ENCODE results near the gene RAP1B.

RAP1B gene

GRCh38 chr12:68641138-68641537 lies 30.4 kb downstream of the RAP1B start:
- Histone ChIP-seq H3K27ac (peak overlapping the region in 9 of 11 experiments; percentile 4 to 55 (median 28); a peak in 13 of 22 replicates), H3K27me3 (no peaks in the 10 kb centered on the region), H3K4me2 (peak overlapping the region; percentile 51 to 88 (median 74)), H3K9me3 (replicated peaks in 1 of 11) (no peaks in the 10 kb centered on the region), H3K4me3 (peak overlapping the region in 3 of 10 experiments; percentile 7 to 11 (median 10); a peak in 3 of 20 replicates), H4K20me1 (peaks cover 76 to 100% (median 98%) of the 10 kb centered on the region in 11 experiments), H3K36me3 (peaks cover 27 to 69% (median 41%) of the 10 kb centered on the region in 11 experiments), H3K9ac (peak overlapping the region in 10 of 11 experiments; percentile 15 to 68 (median 44); a peak in 15 of 22 replicates), H3K4me1 (peaks cover 46 to 81% (median 53%) of the 10 kb centered on the region in 10 experiments)
- TF ChIP-seq Cebpa-rat (IDR thresholded peaks at IDR 0.05) = no peak

GRCh38 chr12:68646484-68646883 lies 35.8 kb downstream of the RAP1B start:
- H3K27me3 ChIP-seq = no peaks in the 10 kb centered on the region
- TF ChIP-seq Cebpa-rat (IDR thresholded peaks at IDR 0.05) = no peak
- peaks cover 73 to 100% (median 96%) of the 10 kb centered on the region in 11 experiments for H4K20me1 ChIP-seq
- H3K9me3 ChIP-seq (replicated peaks in 1 of 11) = no peaks in the 10 kb centered on the region
- peaks cover 0 to 48% (median 0%) of the 10 kb centered on the region in 10 experiments; a peak in 8 of 20 replicates for H3K4me1 ChIP-seq
- H3K9ac ChIP-seq = no peak overlapping the region
- H3K4me2 ChIP-seq = peak overlapping the region in 2 of 11 experiments; percentile 9 to 42; a peak in 1 of 22 replicates
- H3K27ac ChIP-seq = no peak overlapping the region
- H3K4me3 ChIP-seq = no peak overlapping the region
- H3K36me3 ChIP-seq = peaks cover 66 to 91% (median 80%) of the 10 kb centered on the region in 11 experiments

- TF ChIP-seq Cebpa-rat (IDR thresholded peaks at IDR 0.05) = no peak
- Histone ChIP-seq H3K27me3 (no peaks in the 10 kb centered on the region), H4K20me1 (peaks cover 69 to 100% (median 86%) of the 10 kb centered on the region in 11 experiments), H3K4me2 (peak overlapping the region in 1 of 11 experiments; percentile 42; a peak in 1 of 22 replicates), H3K9me3 (replicated peaks in 1 of 11) (no peaks in the 10 kb centered on the region), H3K9ac (no peak overlapping the region), H3K4me3 (no peak overlapping the region), H3K27ac (peak overlapping the region in 1 of 11 experiments; percentile 17; a peak in 1 of 22 replicates), H3K4me1 (peaks cover 0 to 38% (median 0%) of the 10 kb centered on the region in 10 experiments; a peak in 4 of 20 replicates), H3K36me3 (peaks cover 74 to 92% (median 82%) of the 10 kb centered on the region in 11 experiments)
Measured at GRCh38 chr12:68647507-68647906, 36.8 kb downstream of the RAP1B start.

- Histone ChIP-seq H3K4me2 (peak overlapping the region in 1 of 11 experiments; percentile 7; a peak in 1 of 22 replicates), H3K4me1 (peaks cover 0 to 33% (median 0%) of the 10 kb centered on the region in 10 experiments; a peak in 4 of 20 replicates), H3K36me3 (peaks cover 75 to 93% (median 83%) of the 10 kb centered on the region in 11 experiments), H3K9ac (no peak overlapping the region; a peak in 1 of 22 replicates), H3K27ac (0 out of 22 replicates have a peak overlapping the region, but pooled peaks of 1 of the 11 experiments have one; percentile 17), H4K20me1 (peaks cover 65 to 100% (median 85%) of the 10 kb centered on the region in 11 experiments), H3K9me3 (replicated peaks in 1 of 11) (no peaks in the 10 kb centered on the region), H3K4me3 (no peak overlapping the region), H3K27me3 (no peaks in the 10 kb centered on the region)
- TF ChIP-seq Cebpa-rat (IDR thresholded peaks at IDR 0.05) = no peak
Measured at GRCh38 chr12:68648179-68648578, 37.5 kb downstream of the RAP1B start.

- Histone ChIP-seq H4K20me1 (peaks cover 0 to 84% (median 0%) of the 10 kb centered on the region in 11 experiments; a peak in 5 of 22 replicates), H3K4me2 (peak overlapping the region in 6 of 11 experiments; percentile 58 to 81 (median 66); a peak in 9 of 22 replicates), H3K27me3 (no peaks in the 10 kb centered on the region), H3K4me3 (no peak overlapping the region), H3K9me3 (replicated peaks in 1 of 11) (no peaks in the 10 kb centered on the region), H3K27ac (peak overlapping the region in 1 of 11 experiments; percentile 55; a peak in 1 of 22 replicates), H3K4me1 (peaks cover 12 to 60% (median 38%) of the 10 kb centered on the region in 10 experiments; a peak in 19 of 20 replicates), H3K9ac (no peak overlapping the region), H3K36me3 (peaks cover 26 to 59% (median 37%) of the 10 kb centered on the region in 11 experiments)
- TF ChIP-seq Cebpa-rat (IDR thresholded peaks at IDR 0.05) = no peak
Measured at GRCh38 chr12:68665016-68665569, 54.4 kb downstream of the RAP1B start.

- peaks cover 0 to 62% (median 0%) of the 10 kb centered on the region in 11 experiments; a peak in 4 of 22 replicates for H4K20me1 ChIP-seq
- H3K9ac ChIP-seq = no peak overlapping the region
- H3K4me2 ChIP-seq = 0 out of 22 replicates have a peak overlapping the region, but pooled peaks of 1 of the 11 experiments have one; percentile 2
- H3K4me1 ChIP-seq = peaks cover 12 to 58% (median 36%) of the 10 kb centered on the region in 10 experiments; a peak in 19 of 20 replicates
- H3K9me3 ChIP-seq (replicated peaks in 1 of 11) = no peaks in the 10 kb centered on the region
- no peak overlapping the region for H3K27ac ChIP-seq
- TF ChIP-seq Cebpa-rat (IDR thresholded peaks at IDR 0.05) = no peak
- H3K36me3 ChIP-seq = peaks cover 9 to 39% (median 20%) of the 10 kb centered on the region in 11 experiments; a peak in 14 of 22 replicates
- H3K27me3 ChIP-seq = no peaks in the 10 kb centered on the region
- no peak overlapping the region for H3K4me3 ChIP-seq
Measured at GRCh38 chr12:68667291-68667690, 56.6 kb downstream of the RAP1B start.

- Histone ChIP-seq H3K27me3 (no peaks in the 10 kb centered on the region), H3K9ac (no peak overlapping the region), H3K4me3 (no peak overlapping the region), H3K4me1 (peaks cover 10 to 51% (median 31%) of the 10 kb centered on the region in 10 experiments; a peak in 19 of 20 replicates), H4K20me1 (peaks cover 0 to 56% (median 0%) of the 10 kb centered on the region in 11 experiments; a peak in 4 of 22 replicates), H3K9me3 (replicated peaks in 1 of 11) (no peaks in the 10 kb centered on the region), H3K36me3 (peaks cover 5 to 33% (median 14%) of the 10 kb centered on the region in 11 experiments; a peak in 14 of 22 replicates), H3K4me2 (0 out of 22 replicates have a peak overlapping the region, but pooled peaks of 1 of the 11 experiments have one; percentile 2), H3K27ac (no peak overlapping the region)
- no peak for TF ChIP-seq Cebpa-rat (IDR thresholded peaks at IDR 0.05)
Measured at GRCh38 chr12:68667896-68668295, 57.2 kb downstream of the RAP1B start.

- no peak overlapping the region for H3K4me2 ChIP-seq
Measured at GRCh38 chr12:68671179-68671578, 60.5 kb downstream of the RAP1B start.

GRCh38 chr12:68673788-68674187 lies 63.1 kb downstream of the RAP1B start:
- peak overlapping the region in 3 of 11 experiments; percentile 0 to 14 (median 13); a peak in 1 of 22 replicates for H3K4me2 ChIP-seq
- H3K36me3 ChIP-seq = no peaks in the 10 kb centered on the region
- H3K9ac ChIP-seq = no peak overlapping the region
- no peak overlapping the region for H3K4me3 ChIP-seq
- 0 out of 22 replicates have a peak, but pooled peaks cover 0 to under 1% (median 0%) of the 10 kb centered on the region in 11 experiments for H4K20me1 ChIP-seq
- peaks cover 12 to 39% (median 20%) of the 10 kb centered on the region in 10 experiments for H3K4me1 ChIP-seq
- no peaks in the 10 kb centered on the region for H3K27me3 ChIP-seq
- no peak overlapping the region for H3K27ac ChIP-seq
- TF ChIP-seq Cebpa-rat (IDR thresholded peaks at IDR 0.05) = no peak
- H3K9me3 ChIP-seq (replicated peaks in 1 of 11) = no peaks in the 10 kb centered on the region

More at GRCh38 chr12:68671179-68671578, 60.5 kb downstream of the RAP1B start:
- Histone ChIP-seq H3K9me3 (replicated peaks in 1 of 11) (no peaks in the 10 kb centered on the region), H3K36me3 (peaks cover 0 to 4% (median 0%) of the 10 kb centered on the region in 11 experiments; a peak in 4 of 22 replicates), H3K27me3 (no peaks in the 10 kb centered on the region), H3K9ac (no peak overlapping the region), H4K20me1 (peaks cover 0 to 24% (median 0%) of the 10 kb centered on the region in 11 experiments; a peak in 2 of 22 replicates), H3K4me1 (peaks cover 10 to 39% (median 24%) of the 10 kb centered on the region in 10 experiments), H3K4me3 (no peak overlapping the region), H3K27ac (no peak overlapping the region)
- no peak for TF ChIP-seq Cebpa-rat (IDR thresholded peaks at IDR 0.05)

Measured in BLaER1 treated with 17β-estradiol and CSF1 and Interleukin-3, amounts not matched to agents 10 nM and 100 nM (cell line).